ENCODE data around the gene DIDO1. TPM values are rescaled to one million over a fixed set of nuclear protein-coding genes. Genes with fewer than 3 reads are reported as not detected.

DIDO1 gene
- total and polyA plus RNA-seq, 2 donors (not counting 1 experiment from before 2014, with no cell fraction given): 25.9 to 33.2 TPM

- no peaks in the 10 kb centered on the region for H3K9me3 ChIP-seq (ENCODE audit: control insufficient read depth, insufficient read depth, low read depth, low read length)
- H3K27ac ChIP-seq (ENCODE audit: insufficient read depth, low read length): peak overlapping the region; percentile 2
- no peak overlapping the region for H3K4me2 ChIP-seq (ENCODE audit: extremely low read depth, insufficient read depth, low read length)
- DNase-seq (ENCODE audit: low read depth in 2 of 2): no peak
- peaks cover 15% of the 10 kb centered on the region for H3K4me1 ChIP-seq (ENCODE audit: control insufficient read depth, extremely low read depth, insufficient read depth, low read length)
- no peaks in the 10 kb centered on the region for H4K20me1 ChIP-seq (ENCODE audit: control insufficient read depth, extremely low read depth, insufficient read depth, low read length)
- TF ChIP-seq EZH2 (IDR thresholded peaks at IDR 0.05; ENCODE audit: low read length, missing control alignments) (no peak), CTCF (conservative IDR thresholded peaks at IDR 0.05 in 1 of 2, IDR thresholded peaks at IDR 0.05 in 1 of 2; ENCODE audit: low read depth in 1 of 2, low read length in 2 of 2) (no peak)
- H3K36me3 ChIP-seq (ENCODE audit: control insufficient read depth, insufficient read depth, low read length): peaks cover 27% of the 10 kb centered on the region
- no peak overlapping the region for H2AFZ ChIP-seq (ENCODE audit: low read length)
- H3K4me3 ChIP-seq (replicated peaks in 1 of 4; ENCODE audit: control extremely low read depth in 1 of 4, insufficient read depth in 1 of 4, low read depth in 3 of 4, low read length in 4 of 4): no peak overlapping the region
- no peak overlapping the region for H3K9ac ChIP-seq (ENCODE audit: insufficient read depth, low read length)
- no peaks in the 10 kb centered on the region for H3K79me2 ChIP-seq (ENCODE audit: control insufficient read depth, insufficient read depth, low read length)
- no peaks in the 10 kb centered on the region for H3K27me3 ChIP-seq (ENCODE audit: control insufficient read depth, insufficient read depth, low read length)
Observed at GRCh38 chr20:62886709-62887058, 39.6 kb downstream of the DIDO1 start.

- no peaks in the 10 kb centered on the region for H3K79me2 ChIP-seq (ENCODE audit: control insufficient read depth, insufficient read depth, low read length)
- H2AFZ ChIP-seq (ENCODE audit: low read length): no peak overlapping the region
- no peaks in the 10 kb centered on the region for H3K27me3 ChIP-seq (ENCODE audit: control insufficient read depth, insufficient read depth, low read length)
- no peaks in the 10 kb centered on the region for H4K20me1 ChIP-seq (ENCODE audit: control insufficient read depth, extremely low read depth, insufficient read depth, low read length)
- no peaks in the 10 kb centered on the region for H3K9me3 ChIP-seq (ENCODE audit: control insufficient read depth, insufficient read depth, low read depth, low read length)
- H3K4me3 ChIP-seq (replicated peaks in 1 of 4; ENCODE audit: control extremely low read depth in 1 of 4, insufficient read depth in 1 of 4, low read depth in 3 of 4, low read length in 4 of 4): no peak overlapping the region
- peaks cover 15% of the 10 kb centered on the region for H3K4me1 ChIP-seq (ENCODE audit: control insufficient read depth, extremely low read depth, insufficient read depth, low read length)
- no peak for DNase-seq (ENCODE audit: low read depth in 2 of 2)
- H3K9ac ChIP-seq (ENCODE audit: insufficient read depth, low read length): no peak overlapping the region
- peaks cover 30% of the 10 kb centered on the region for H3K36me3 ChIP-seq (ENCODE audit: control insufficient read depth, insufficient read depth, low read length)
- no peak overlapping the region for H3K27ac ChIP-seq (ENCODE audit: insufficient read depth, low read length)
- TF ChIP-seq CTCF (conservative IDR thresholded peaks at IDR 0.05 in 1 of 2, IDR thresholded peaks at IDR 0.05 in 1 of 2; ENCODE audit: low read depth in 1 of 2, low read length in 2 of 2) (no peak), EZH2 (IDR thresholded peaks at IDR 0.05; ENCODE audit: low read length, missing control alignments) (no peak)
- H3K4me2 ChIP-seq (ENCODE audit: extremely low read depth, insufficient read depth, low read length): no peak overlapping the region
Observed at GRCh38 chr20:62885896-62886708, 40.2 kb downstream of the DIDO1 start.

GRCh38 chr20:62885046-62885895 lies 41.0 kb downstream of the DIDO1 start:
- no peaks in the 10 kb centered on the region for H3K27me3 ChIP-seq (ENCODE audit: control insufficient read depth, insufficient read depth, low read length)
- no peak overlapping the region for H2AFZ ChIP-seq (ENCODE audit: low read length)
- no peak overlapping the region for H3K4me3 ChIP-seq (replicated peaks in 1 of 4; ENCODE audit: control extremely low read depth in 1 of 4, insufficient read depth in 1 of 4, low read depth in 3 of 4, low read length in 4 of 4)
- H3K9ac ChIP-seq (ENCODE audit: insufficient read depth, low read length): no peak overlapping the region
- no peak overlapping the region for H3K4me2 ChIP-seq (ENCODE audit: extremely low read depth, insufficient read depth, low read length)
- H3K4me1 ChIP-seq (ENCODE audit: control insufficient read depth, extremely low read depth, insufficient read depth, low read length): peaks cover 15% of the 10 kb centered on the region
- TF ChIP-seq CTCF (conservative IDR thresholded peaks at IDR 0.05 in 1 of 2, IDR thresholded peaks at IDR 0.05 in 1 of 2; ENCODE audit: low read depth in 1 of 2, low read length in 2 of 2): no peak
- TF ChIP-seq EZH2 (IDR thresholded peaks at IDR 0.05; ENCODE audit: low read length, missing control alignments): no peak
- no peaks in the 10 kb centered on the region for H4K20me1 ChIP-seq (ENCODE audit: control insufficient read depth, extremely low read depth, insufficient read depth, low read length)
- peaks cover 28% of the 10 kb centered on the region for H3K36me3 ChIP-seq (ENCODE audit: control insufficient read depth, insufficient read depth, low read length)
- H3K79me2 ChIP-seq (ENCODE audit: control insufficient read depth, insufficient read depth, low read length): no peaks in the 10 kb centered on the region
- H3K27ac ChIP-seq (ENCODE audit: insufficient read depth, low read length): no peak overlapping the region
- DNase-seq (ENCODE audit: low read depth in 2 of 2): no peak
- no peaks in the 10 kb centered on the region for H3K9me3 ChIP-seq (ENCODE audit: control insufficient read depth, insufficient read depth, low read depth, low read length)
